A172 (cell line): ENCODE measurements around the gene SALL4. TPM values are rescaled to one million over a fixed set of nuclear protein-coding genes. Genes with fewer than 3 reads are reported as not detected.
"Not testable (repeated sequence)": the region's sequence is repeated elsewhere in the genome, so short reads cannot be mapped to it uniquely, and the experiment has no call there.

Experiments used
- DNase-seq: peaks from one replicate; pipeline ENCODE4 v3.0.0-alpha.2; 2015; ENCODE audit warnings: low spot score
- total RNA-seq: library from RNA; depleted of rRNA; stranded (reverse); fragments of >200 nt; shearing (Covaris generic); gene quantifications from 2 replicates; pipeline ENCODE4 v1.2.3, GENCODE V29; 2014

Gene SALL4
- total RNA-seq, 1 experiment from 2014 or later, result not detected

GRCh38 chr20:51801823-51802123 lies 548 bp downstream of the SALL4 start:
- DNase-seq, result no peak

GRCh38 chr20:51801122-51801822 lies 1.0 kb downstream of the SALL4 start:
- no peak for DNase-seq

- no peak for DNase-seq
These were observed 1.5 kb downstream of the SALL4 start for GRCh38 chr20:51800872-51801121.

GRCh38 chr20:51800060-51800871 lies 2.1 kb downstream of the SALL4 start:
- no peak for DNase-seq

GRCh38 chr20:51799401-51799860 lies 2.9 kb downstream of the SALL4 start:
- DNase-seq, result no peak

GRCh38 chr20:51797357-51798025 lies 4.8 kb downstream of the SALL4 start:
- peak; percentile 43 for DNase-seq

GRCh38 chr20:51796340-51796739 lies 6.0 kb downstream of the SALL4 start:
- no peak for DNase-seq

GRCh38 chr20:51792960-51793359 lies 9.4 kb downstream of the SALL4 start:
- DNase-seq, result no peak

GRCh38 chr20:51791626-51792025 lies 10.7 kb downstream of the SALL4 start:
- DNase-seq, result no peak

GRCh38 chr20:51790256-51790655 lies 12.1 kb downstream of the SALL4 start:
- no peak for DNase-seq

- DNase-seq, result no peak
These were observed 12.9 kb downstream of the SALL4 start for GRCh38 chr20:51789434-51789833.

- DNase-seq, result no peak
These were observed 13.5 kb downstream of the SALL4 start for GRCh38 chr20:51788822-51789221.

- DNase-seq, result no peak
These were observed 18.0 kb downstream of the SALL4 start for GRCh38 chr20:51784299-51784698.

GRCh38 chr20:51778229-51778759 lies 24.0 kb downstream of the SALL4 start:
- not testable (repeated sequence) for DNase-seq

- DNase-seq, result no peak
These were observed 27.1 kb downstream of the SALL4 start for GRCh38 chr20:51775241-51775640.

- no peak for DNase-seq
These were observed 30.1 kb downstream of the SALL4 start for GRCh38 chr20:51772236-51772635.

GRCh38 chr20:51769976-51770615 lies 32.2 kb downstream of the SALL4 start:
- peak; percentile 36 for DNase-seq

GRCh38 chr20:51768759-51769517 lies 33.4 kb downstream of the SALL4 start:
- no peak for DNase-seq

- DNase-seq, result no peak
These were observed 34.2 kb downstream of the SALL4 start, which contains the start of gene ATP9A for GRCh38 chr20:51767867-51768758. ATP9A (minus strand) TSS chr20:51768390; CDS start chr20:51768369, 21 bp downstream.
